Liver (tissue), 9 donors: Measurements from ENCODE around the gene MACROD1. TPM values are rescaled to one million over a fixed set of nuclear protein-coding genes. Genes with fewer than 3 reads are reported as not detected.
A peak's percentile ranks its signal among the peaks of the same experiment; 100 is the strongest.

Source experiments
- DNase-seq: peaks from one replicate; pipeline ENCODE4 v3.0.0-alpha.2; 2017; ENCODE audit warnings: low spot score
- H3K27ac ChIP-seq, 2 donors: one replicate each; pipeline ENCODE4 v1.7.0; 2013; ENCODE audit warnings: inconsistent platforms in 2 of 2, low read length in 2 of 2, control low read depth in 1 of 2, low read depth in 1 of 2, mild to moderate bottlenecking in 1 of 2
- H3K27me3 ChIP-seq, 4 donors: one replicate each; pipeline versions ENCODE4 v1.6.1 to v1.7.0; 2013; ENCODE audit warnings: low read length in 3 of 4, inconsistent platforms in 1 of 4, mild to moderate bottlenecking in 1 of 4, moderate library complexity in 1 of 4; ENCODE audit not compliant: control insufficient read depth in 4 of 4, insufficient read depth in 4 of 4
- H3K36me3 ChIP-seq, 4 donors: one replicate each; pipeline versions ENCODE4 v1.6.1 to v1.7.0; 2013; ENCODE audit warnings: low read length in 3 of 4, mild to moderate bottlenecking in 3 of 4, low read depth in 1 of 4, moderate library complexity in 1 of 4; ENCODE audit not compliant: control insufficient read depth in 4 of 4, insufficient read depth in 3 of 4
- H3K4me1 ChIP-seq, 4 donors: one replicate each; pipeline versions ENCODE4 v1.6.1 to v1.7.0; 2013; ENCODE audit warnings: low read length in 3 of 4, mild to moderate bottlenecking in 3 of 4, moderate library complexity in 1 of 4; ENCODE audit not compliant: control insufficient read depth in 4 of 4, insufficient read depth in 4 of 4
- H3K4me3 ChIP-seq, 3 donors: one replicate each; pipeline versions ENCODE4 v1.6.1 to v1.7.0; 2013; ENCODE audit warnings: low read length in 3 of 3, control low read depth in 1 of 3, low read depth in 1 of 3, mild to moderate bottlenecking in 1 of 3
- H3K9ac ChIP-seq, 2 donors: one replicate each; pipeline ENCODE4 v1.7.0; 2013; ENCODE audit warnings: low read length in 2 of 2, mild to moderate bottlenecking in 2 of 2, moderate library complexity in 2 of 2, control low read depth in 1 of 2, low read depth in 1 of 2
- H3K9me3 ChIP-seq, 4 donors: one replicate each; pipeline versions ENCODE4 v1.6.1 to v1.7.0; 2013; ENCODE audit warnings: low read length in 3 of 4; ENCODE audit not compliant: control insufficient read depth in 4 of 4
- ATF3 ChIP-seq: IDR thresholded peaks from 2 replicates; pipeline ENCODE4 v1.6.1; 2016; ENCODE audit warnings: antibody characterized with exemption
- EGR1 ChIP-seq, 2 donors: IDR thresholded peaks; 2 replicates each; pipeline ENCODE4 v1.6.1; 2016 to 2018; ENCODE audit warnings: antibody characterized with exemption in 2 of 2, low read depth in 2 of 2
- FOXA1 ChIP-seq: IDR thresholded peaks from 2 replicates; pipeline ENCODE4 v1.6.1; 2016; ENCODE audit warnings: antibody characterized with exemption
- FOXA2 ChIP-seq: IDR thresholded peaks from 2 replicates; pipeline ENCODE4 v1.6.1; 2016; ENCODE audit warnings: antibody characterized with exemption
- GABPA ChIP-seq, 2 donors: IDR thresholded peaks in 1 of 2; conservative IDR thresholded peaks in 1 of 2; 2 replicates each; pipeline ENCODE4 v1.6.1; 2016; ENCODE audit warnings: antibody characterized with exemption in 2 of 2, mild to moderate bottlenecking in 1 of 2, moderate library complexity in 1 of 2
- HNF4A ChIP-seq, 2 donors: conservative IDR thresholded peaks; 2 replicates each; pipeline ENCODE4 v1.6.1; 2016; ENCODE audit warnings: antibody characterized with exemption in 2 of 2, mild to moderate bottlenecking in 2 of 2
- HNF4G ChIP-seq: IDR thresholded peaks from 2 replicates; pipeline ENCODE4 v1.6.1; 2016; ENCODE audit warnings: antibody characterized with exemption
- RAD21 ChIP-seq, 2 donors: IDR thresholded peaks; 2 replicates each; pipeline ENCODE4 v1.6.1; 2016; ENCODE audit warnings: antibody characterized with exemption in 2 of 2, mild to moderate bottlenecking in 2 of 2
- REST ChIP-seq: IDR thresholded peaks from 2 replicates; pipeline ENCODE4 v1.6.1; 2016; ENCODE audit warnings: antibody characterized with exemption, mild to moderate bottlenecking
- TAF1 ChIP-seq: conservative IDR thresholded peaks from 2 replicates; pipeline ENCODE4 v1.6.1; 2016; ENCODE audit warnings: antibody characterized with exemption, mild to moderate bottlenecking
- YY1 ChIP-seq: IDR thresholded peaks from 2 replicates; pipeline ENCODE4 v1.6.1; 2016; ENCODE audit warnings: antibody characterized with exemption, mild to moderate bottlenecking
- WGBS: extraction: QIAGEN DNeasy Blood & Tissue Kit; methylation state at CpG from one replicate; pipeline ENCODE4 v1.1.7; 2013; 5-methylcytosine and 5-hydroxymethylcytosine counted together
- polyA plus RNA-seq, 2 donors: library from polyadenylated mRNA; stranded (reverse) in 1 of 2; unstranded in 1 of 2; fragments of 200-250 nt in 1 of 2; fragments of >200 nt in 1 of 2; fragmentation: Nextera tagmentation in 1 of 2; extraction: Ambion mirVana in 1 of 2; gene quantifications; one replicate each; pipeline versions ENCODE4 v1.2.1 to v1.2.3, GENCODE V29; 2013 to 2015
- total RNA-seq, 2 donors: library from RNA; depleted of rRNA; stranded (reverse); fragments of >200 nt; gene quantifications; one replicate each; pipeline ENCODE4 v1.2.3, GENCODE V29; 2014
- TF ChIP-seq, protein P1 (sequence below): fragments of 150-350 bp; IDR thresholded peaks from 2 replicates; pipeline ENCODE4 v1.5.1; 2017; ENCODE audit warnings: improper control_type of control experiment, low read depth, low read length; ENCODE audit not compliant: missing input control
- TF ChIP-seq, protein P2 (sequence below): IDR thresholded peaks from 2 replicates; pipeline ENCODE4 v1.6.1; 2016; ENCODE audit warnings: antibody characterized with exemption
- TF ChIP-seq, protein P3 (sequence below): IDR thresholded peaks from 2 replicates; pipeline ENCODE4 v1.6.1; 2016; ENCODE audit warnings: antibody characterized with exemption
- donor health status: healthy.
- donor health status: healthy.
- donor health status: healthy.
- donor health status: healthy.
- donor health status: healthy.

The MACROD1 gene
- total and polyA plus RNA-seq, 4 donors: 8.9 to 25.9 (median 13.1) TPM

GRCh38 chr11:64185175-64185692 is 19.3 kb upstream of the MACROD1 start:
- Histone ChIP-seq H3K9ac (peak overlapping the region; percentile 76 to 87), H3K9me3 (no peaks in the 10 kb centered on the region), H3K27ac (peak overlapping the region; percentile 92 to 95), H3K4me3 (peak overlapping the region; percentile 57 to 83 (median 65)), H3K4me1 (peaks cover 2 to 22% (median 17%) of the 10 kb centered on the region in 4 donors), H3K36me3 (no peaks in the 10 kb centered on the region), H3K27me3 (no peaks in the 10 kb centered on the region)
- TF ChIP-seq, protein P1, sequence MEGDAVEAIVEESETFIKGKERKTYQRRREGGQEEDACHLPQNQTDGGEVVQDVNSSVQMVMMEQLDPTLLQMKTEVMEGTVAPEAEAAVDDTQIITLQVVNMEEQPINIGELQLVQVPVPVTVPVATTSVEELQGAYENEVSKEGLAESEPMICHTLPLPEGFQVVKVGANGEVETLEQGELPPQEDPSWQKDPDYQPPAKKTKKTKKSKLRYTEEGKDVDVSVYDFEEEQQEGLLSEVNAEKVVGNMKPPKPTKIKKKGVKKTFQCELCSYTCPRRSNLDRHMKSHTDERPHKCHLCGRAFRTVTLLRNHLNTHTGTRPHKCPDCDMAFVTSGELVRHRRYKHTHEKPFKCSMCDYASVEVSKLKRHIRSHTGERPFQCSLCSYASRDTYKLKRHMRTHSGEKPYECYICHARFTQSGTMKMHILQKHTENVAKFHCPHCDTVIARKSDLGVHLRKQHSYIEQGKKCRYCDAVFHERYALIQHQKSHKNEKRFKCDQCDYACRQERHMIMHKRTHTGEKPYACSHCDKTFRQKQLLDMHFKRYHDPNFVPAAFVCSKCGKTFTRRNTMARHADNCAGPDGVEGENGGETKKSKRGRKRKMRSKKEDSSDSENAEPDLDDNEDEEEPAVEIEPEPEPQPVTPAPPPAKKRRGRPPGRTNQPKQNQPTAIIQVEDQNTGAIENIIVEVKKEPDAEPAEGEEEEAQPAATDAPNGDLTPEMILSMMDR: peak; percentile 34
- peak in 1 of 2 donors; percentile 53 for TF ChIP-seq RAD21 (IDR thresholded peaks at IDR 0.05)
- TF ChIP-seq, protein P2, sequence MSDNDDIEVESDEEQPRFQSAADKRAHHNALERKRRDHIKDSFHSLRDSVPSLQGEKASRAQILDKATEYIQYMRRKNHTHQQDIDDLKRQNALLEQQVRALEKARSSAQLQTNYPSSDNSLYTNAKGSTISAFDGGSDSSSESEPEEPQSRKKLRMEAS: peak; percentile 50
- TF ChIP-seq HNF4A (conservative IDR thresholded peaks at IDR 0.05): no peak
- TF ChIP-seq FOXA1: no peak
- TF ChIP-seq REST: peak; percentile 95
- TF ChIP-seq HNF4G: no peak
- no peak for DNase-seq
- under 1% methylated on average over 52 of the region's 52 CpGs for WGBS

GRCh38 chr11:64183890-64184289 is 18.0 kb upstream of the MACROD1 start:
- Histone ChIP-seq H3K4me1 (peaks cover 2 to 15% (median 11%) of the 10 kb centered on the region in 4 donors), H3K27ac (no peak overlapping the region), H3K36me3 (no peaks in the 10 kb centered on the region), H3K9ac (no peak overlapping the region), H3K9me3 (no peaks in the 10 kb centered on the region), H3K27me3 (no peaks in the 10 kb centered on the region), H3K4me3 (no peak overlapping the region)
- TF ChIP-seq, protein P1: no peak
- TF ChIP-seq HNF4G (no peak), GABPA (IDR thresholded peaks at IDR 0.05 in 1 of 2, conservative IDR thresholded peaks at IDR 0.05 in 1 of 2) (no peak), YY1 (no peak), TAF1 (no peak), RAD21 (IDR thresholded peaks at IDR 0.05) (no peak), ATF3 (no peak), EGR1 (IDR thresholded peaks at IDR 0.05; ENCODE audit: low read depth in 2 of 2) (no peak), FOXA2 (no peak)
- TF ChIP-seq, protein P3, sequence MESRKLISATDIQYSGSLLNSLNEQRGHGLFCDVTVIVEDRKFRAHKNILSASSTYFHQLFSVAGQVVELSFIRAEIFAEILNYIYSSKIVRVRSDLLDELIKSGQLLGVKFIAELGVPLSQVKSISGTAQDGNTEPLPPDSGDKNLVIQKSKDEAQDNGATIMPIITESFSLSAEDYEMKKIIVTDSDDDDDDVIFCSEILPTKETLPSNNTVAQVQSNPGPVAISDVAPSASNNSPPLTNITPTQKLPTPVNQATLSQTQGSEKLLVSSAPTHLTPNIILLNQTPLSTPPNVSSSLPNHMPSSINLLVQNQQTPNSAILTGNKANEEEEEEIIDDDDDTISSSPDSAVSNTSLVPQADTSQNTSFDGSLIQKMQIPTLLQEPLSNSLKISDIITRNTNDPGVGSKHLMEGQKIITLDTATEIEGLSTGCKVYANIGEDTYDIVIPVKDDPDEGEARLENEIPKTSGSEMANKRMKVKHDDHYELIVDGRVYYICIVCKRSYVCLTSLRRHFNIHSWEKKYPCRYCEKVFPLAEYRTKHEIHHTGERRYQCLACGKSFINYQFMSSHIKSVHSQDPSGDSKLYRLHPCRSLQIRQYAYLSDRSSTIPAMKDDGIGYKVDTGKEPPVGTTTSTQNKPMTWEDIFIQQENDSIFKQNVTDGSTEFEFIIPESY: no peak
- no peak for DNase-seq
- WGBS: 94% methylated on average over 7 of the region's 7 CpGs
